Hepatocyte (in vitro differentiated cells): ENCODE results near the gene C16orf96.

Experiments used
- EZH2 ChIP-seq: fragments of 200-600 bp; sonication (generic); IDR thresholded peaks from 2 replicates; pipeline ENCODE4 v1.6.1; 2016; ENCODE audit warnings: antibody characterized with exemption, mild to moderate bottlenecking, borderline replicate concordance
- EZH2phosphoT487 ChIP-seq: fragments of 200-600 bp; sonication (generic); IDR thresholded peaks from one replicate; pipeline ENCODE4 v1.6.1; 2018; ENCODE audit warnings: antibody characterized with exemption, mild to moderate bottlenecking, low read depth, moderate library complexity; ENCODE audit not compliant: unreplicated experiment, severe bottlenecking
- TF ChIP-seq, protein P1 (sequence below): fragments of 200-600 bp; sonication (generic); IDR thresholded peaks from 2 replicates; pipeline ENCODE4 v1.5.1; 2016; ENCODE audit warnings: antibody characterized with exemption, mild to moderate bottlenecking; ENCODE audit not compliant: poor library complexity

DNA sequence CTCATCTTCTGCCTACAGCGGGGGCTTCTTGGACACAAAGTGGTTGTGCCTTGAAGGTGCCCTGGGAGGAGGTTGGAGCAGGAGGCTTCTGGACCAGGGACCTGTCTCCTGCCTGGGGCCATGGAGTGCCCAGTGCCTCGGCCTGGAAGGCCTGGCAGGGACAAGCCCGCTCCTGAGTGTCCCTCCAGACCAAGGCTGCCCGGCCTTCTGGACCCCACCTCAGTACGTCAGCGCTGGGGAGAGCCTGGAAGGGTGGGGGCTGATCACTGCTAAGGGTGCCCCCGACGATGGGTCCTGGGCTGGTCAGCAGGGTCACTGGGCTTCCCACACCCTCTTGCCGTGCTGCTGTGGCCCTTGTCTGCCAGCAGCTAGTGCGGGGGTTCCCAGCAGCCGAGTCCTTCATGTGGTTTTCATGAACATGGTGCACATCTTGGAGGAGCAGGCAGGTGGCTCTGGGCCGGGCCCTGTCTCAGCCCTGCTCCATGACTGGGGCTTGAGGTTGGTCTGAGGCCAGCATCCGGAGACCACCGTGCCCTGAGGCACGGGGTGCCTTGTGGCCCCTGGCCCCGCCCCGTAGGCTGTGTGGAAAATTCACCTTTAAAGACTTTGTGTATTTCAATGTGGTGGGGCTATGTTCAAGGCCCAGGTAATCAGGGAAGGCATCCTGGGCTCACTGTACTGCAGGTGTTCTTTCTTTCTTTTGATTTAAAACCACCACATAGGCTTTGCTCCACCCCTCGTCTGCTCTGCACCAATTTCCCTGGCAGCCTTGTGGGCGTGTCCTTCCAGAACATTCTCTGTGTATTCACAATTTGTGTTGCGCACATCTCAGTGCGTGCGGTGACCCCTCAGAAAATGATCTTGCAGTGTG, 90.9 kb downstream of the C16orf96 start:
- TF ChIP-seq, protein P1, sequence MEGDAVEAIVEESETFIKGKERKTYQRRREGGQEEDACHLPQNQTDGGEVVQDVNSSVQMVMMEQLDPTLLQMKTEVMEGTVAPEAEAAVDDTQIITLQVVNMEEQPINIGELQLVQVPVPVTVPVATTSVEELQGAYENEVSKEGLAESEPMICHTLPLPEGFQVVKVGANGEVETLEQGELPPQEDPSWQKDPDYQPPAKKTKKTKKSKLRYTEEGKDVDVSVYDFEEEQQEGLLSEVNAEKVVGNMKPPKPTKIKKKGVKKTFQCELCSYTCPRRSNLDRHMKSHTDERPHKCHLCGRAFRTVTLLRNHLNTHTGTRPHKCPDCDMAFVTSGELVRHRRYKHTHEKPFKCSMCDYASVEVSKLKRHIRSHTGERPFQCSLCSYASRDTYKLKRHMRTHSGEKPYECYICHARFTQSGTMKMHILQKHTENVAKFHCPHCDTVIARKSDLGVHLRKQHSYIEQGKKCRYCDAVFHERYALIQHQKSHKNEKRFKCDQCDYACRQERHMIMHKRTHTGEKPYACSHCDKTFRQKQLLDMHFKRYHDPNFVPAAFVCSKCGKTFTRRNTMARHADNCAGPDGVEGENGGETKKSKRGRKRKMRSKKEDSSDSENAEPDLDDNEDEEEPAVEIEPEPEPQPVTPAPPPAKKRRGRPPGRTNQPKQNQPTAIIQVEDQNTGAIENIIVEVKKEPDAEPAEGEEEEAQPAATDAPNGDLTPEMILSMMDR, result no peak
- TF ChIP-seq EZH2phosphoT487 (no peak), EZH2 (no peak)
